ENCODE data around the gene ANKS1A. TPM values are rescaled to one million over a fixed set of nuclear protein-coding genes. Genes with fewer than 3 reads are reported as not detected.

The ANKS1A gene
- total RNA-seq, 2 experiments from 2014 or later = 6.4 to 6.9 TPM

- Histone ChIP-seq H3K9me3 (ENCODE audit: control insufficient read depth in 1 of 2, insufficient read depth in 1 of 2, low read length in 2 of 2) (no peaks in the 10 kb centered on the region), H3K4me1 (ENCODE audit: insufficient read depth, low read length) (no peaks in the 10 kb centered on the region), H3K4me3 (ENCODE audit: low read length) (no peak overlapping the region), H3K27me3 (ENCODE audit: control insufficient read depth in 1 of 2, insufficient read depth in 2 of 2, low read length in 2 of 2) (no peaks in the 10 kb centered on the region), H3K36me3 (ENCODE audit: insufficient read depth, low read length) (peaks cover 20% of the 10 kb centered on the region), H3K27ac (ENCODE audit: low read depth in 1 of 2, low read length in 2 of 2) (no peak overlapping the region)
- H3K27ac Mint-ChIP-seq = no peak overlapping the region
- no peaks in the 10 kb centered on the region for H3K27me3 Mint-ChIP-seq
- no peak for TF ChIP-seq CTCF (IDR thresholded peaks at IDR 0.05)
- no peaks in the 10 kb centered on the region for H3K9me3 Mint-ChIP-seq
- POLR2A ChIA-PET = no interaction called here
- peaks cover 29% of the 10 kb centered on the region for H3K36me3 Mint-ChIP-seq (ENCODE audit: low read depth)
- H3K4me3 Mint-ChIP-seq = no peak overlapping the region
- intact Hi-C loops (cut with DNase I, micrococcal nuclease) = no loop called here
- CTCF ChIA-PET = no interaction called here
- ATAC-seq (ENCODE audit: poor library complexity) (no peak), DNase-seq (no peak)
- peaks cover 7% of the 10 kb centered on the region for H3K4me1 Mint-ChIP-seq (ENCODE audit: low read depth)
Observed at GRCh38 chr6:35058865-35059522, 169.9 kb downstream of the ANKS1A start.

GRCh38 chr6:35059596-35060345 is 170.7 kb downstream of the ANKS1A start:
- Histone ChIP-seq H3K9me3 (ENCODE audit: control insufficient read depth in 1 of 2, insufficient read depth in 1 of 2, low read length in 2 of 2) (no peaks in the 10 kb centered on the region), H3K4me3 (ENCODE audit: low read length) (no peak overlapping the region), H3K27me3 (ENCODE audit: control insufficient read depth in 1 of 2, insufficient read depth in 2 of 2, low read length in 2 of 2) (no peaks in the 10 kb centered on the region), H3K4me1 (ENCODE audit: insufficient read depth, low read length) (no peaks in the 10 kb centered on the region), H3K27ac (ENCODE audit: low read depth in 1 of 2, low read length in 2 of 2) (no peak overlapping the region), H3K36me3 (ENCODE audit: insufficient read depth, low read length) (peaks cover 18% of the 10 kb centered on the region)
- Mint-ChIP-seq H3K27me3 (no peaks in the 10 kb centered on the region), H3K4me1 (ENCODE audit: low read depth) (peaks cover 7% of the 10 kb centered on the region), H3K4me3 (no peak overlapping the region), H3K36me3 (ENCODE audit: low read depth) (peaks cover 26% of the 10 kb centered on the region), H3K9me3 (no peaks in the 10 kb centered on the region), H3K27ac (no peak overlapping the region)
- no peak for TF ChIP-seq CTCF (IDR thresholded peaks at IDR 0.05)
- intact Hi-C loops (cut with DNase I, micrococcal nuclease) = no loop called here
- CTCF ChIA-PET = no interaction called here
- no peak for ATAC-seq (ENCODE audit: poor library complexity)
- DNase-seq = no peak
- POLR2A ChIA-PET = no interaction called here

GRCh38 chr6:35061102-35061615 is 172.1 kb downstream of the ANKS1A start:
- Mint-ChIP-seq H3K27ac (no peak overlapping the region), H3K4me3 (no peak overlapping the region), H3K27me3 (no peaks in the 10 kb centered on the region), H3K4me1 (ENCODE audit: low read depth) (peaks cover 7% of the 10 kb centered on the region), H3K9me3 (no peaks in the 10 kb centered on the region), H3K36me3 (ENCODE audit: low read depth) (peaks cover 22% of the 10 kb centered on the region)
- POLR2A ChIA-PET = no interaction called here
- ATAC-seq (ENCODE audit: poor library complexity) = no peak
- Histone ChIP-seq H3K27me3 (ENCODE audit: control insufficient read depth in 1 of 2, insufficient read depth in 2 of 2, low read length in 2 of 2) (no peaks in the 10 kb centered on the region), H3K4me3 (ENCODE audit: low read length) (no peak overlapping the region), H3K9me3 (ENCODE audit: control insufficient read depth in 1 of 2, insufficient read depth in 1 of 2, low read length in 2 of 2) (no peaks in the 10 kb centered on the region), H3K4me1 (ENCODE audit: insufficient read depth, low read length) (no peaks in the 10 kb centered on the region), H3K27ac (ENCODE audit: low read depth in 1 of 2, low read length in 2 of 2) (no peak overlapping the region), H3K36me3 (ENCODE audit: insufficient read depth, low read length) (peaks cover 23% of the 10 kb centered on the region)
- intact Hi-C loops (cut with DNase I, micrococcal nuclease) = no loop called here
- CTCF ChIA-PET = no interaction called here
- no peak for TF ChIP-seq CTCF (IDR thresholded peaks at IDR 0.05)
- no peak for DNase-seq
